HG03442 (cell line): ENCODE measurements around the gene HSPB9.

Experiments used
- ATAC-seq: cut with Tn5 transposase; IDR thresholded peaks from one replicate; pipeline ENCODE4 v1.9.1; 2021; ENCODE audit warnings: mild to moderate bottlenecking, moderate library complexity; ENCODE audit not compliant: unreplicated experiment

The HSPB9 gene

DNA sequence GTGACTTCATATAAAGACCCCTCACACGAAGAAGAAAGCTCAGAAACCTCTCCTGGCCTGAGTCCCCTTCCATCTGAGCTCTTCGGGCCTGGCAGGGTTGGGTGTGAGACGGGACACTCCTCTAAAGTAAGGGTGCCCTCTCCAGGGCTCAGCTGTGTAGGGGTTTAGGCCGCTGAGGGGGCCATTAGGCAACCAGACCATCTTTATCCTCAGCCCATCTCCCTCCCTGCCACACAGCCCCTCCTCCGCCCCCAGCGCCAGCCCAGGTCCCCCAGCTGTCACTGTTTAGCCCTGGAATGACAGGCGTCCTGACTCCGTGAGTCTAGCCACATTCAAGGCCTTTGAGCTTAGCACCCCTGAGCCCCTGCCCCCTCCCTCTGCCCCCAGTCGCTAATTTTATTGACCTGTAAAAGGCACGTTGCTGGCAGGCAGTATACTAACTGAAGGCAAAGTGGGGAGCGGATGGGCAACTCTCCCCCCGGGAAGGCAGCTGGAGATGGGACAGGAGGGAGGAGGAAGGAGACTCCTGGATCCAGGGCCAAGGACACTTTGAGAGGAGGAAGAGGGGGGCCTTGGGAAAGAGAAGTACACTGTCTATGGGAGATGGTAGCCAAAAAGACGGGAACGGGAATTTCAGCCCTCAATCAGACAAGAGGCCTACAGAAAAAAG lies 23.7 kb upstream of the HSPB9 start:
- ATAC-seq: no peak

DNA sequence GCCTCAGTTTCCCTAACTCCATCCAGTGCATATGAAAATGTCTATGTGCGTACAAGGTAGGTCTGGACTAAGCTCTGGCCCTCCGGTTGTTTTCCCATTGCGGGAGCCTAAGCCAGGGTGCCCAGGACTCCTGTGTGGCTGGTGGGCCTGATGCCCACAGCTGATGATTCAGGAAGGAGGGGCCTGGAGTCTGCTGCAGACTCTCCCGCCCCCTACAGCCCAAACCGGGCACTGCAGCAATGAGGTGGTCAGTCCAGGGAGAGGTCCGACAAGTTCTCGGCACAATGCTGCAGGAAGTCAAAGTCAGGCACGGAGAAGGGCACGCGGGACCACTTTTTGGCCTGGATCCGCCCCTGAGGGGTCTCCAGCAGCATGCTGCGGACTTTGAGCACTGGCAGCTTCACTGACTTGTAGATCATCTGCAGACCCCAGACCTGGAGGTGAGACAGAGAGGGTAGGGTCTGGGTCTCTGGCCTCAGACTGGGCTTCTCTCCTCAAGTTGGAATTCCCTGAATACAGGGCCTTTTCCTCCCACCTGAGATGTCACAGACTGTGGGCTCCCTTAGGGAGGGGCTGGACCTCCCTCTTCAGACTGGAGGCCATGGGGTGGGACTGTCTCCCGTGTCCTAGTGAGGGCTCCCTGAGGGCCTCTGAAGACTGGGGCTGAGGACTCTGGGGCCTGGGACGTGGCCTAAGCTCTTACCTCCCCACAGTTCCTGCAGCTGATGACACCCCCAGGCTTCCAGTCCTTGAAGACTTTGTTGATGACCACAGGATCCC lies 20.9 kb upstream of the HSPB9 start:
- no peak for ATAC-seq

DNA sequence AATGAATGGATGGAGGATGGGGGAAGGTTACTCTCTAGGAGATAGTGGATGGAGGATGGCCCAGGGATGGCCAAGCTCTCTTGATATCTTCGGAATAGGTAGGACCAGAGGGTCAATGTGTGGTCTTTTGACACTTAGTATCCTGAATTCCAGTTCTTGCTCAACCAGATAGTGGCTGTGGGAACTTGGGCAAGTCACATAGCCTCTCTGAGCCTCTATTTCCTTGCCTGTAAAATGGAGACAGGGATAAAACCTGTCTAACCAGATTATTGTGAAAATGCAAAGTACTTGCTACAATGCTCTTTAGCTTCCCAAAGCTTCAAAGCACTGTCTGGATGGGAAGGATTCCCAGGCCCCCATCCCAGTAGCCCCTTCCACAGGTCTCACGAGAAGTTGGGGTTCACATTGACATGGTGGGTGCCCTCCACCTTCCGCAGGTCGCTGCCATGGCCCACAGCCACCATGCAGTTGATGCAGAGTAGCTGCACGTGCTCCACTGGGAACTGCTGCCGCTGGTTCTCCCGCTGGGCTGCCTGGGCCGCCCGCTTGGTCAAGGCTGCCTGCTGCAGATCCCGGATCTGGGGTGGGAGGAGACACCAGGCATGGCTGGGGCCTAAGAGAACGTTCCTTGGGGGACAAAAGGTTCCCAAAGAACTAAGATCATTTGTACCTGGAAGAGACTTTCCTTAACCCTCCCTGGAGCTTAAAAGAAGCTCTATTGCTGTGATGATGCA lies 19.2 kb upstream of the HSPB9 start:
- no peak for ATAC-seq

DNA sequence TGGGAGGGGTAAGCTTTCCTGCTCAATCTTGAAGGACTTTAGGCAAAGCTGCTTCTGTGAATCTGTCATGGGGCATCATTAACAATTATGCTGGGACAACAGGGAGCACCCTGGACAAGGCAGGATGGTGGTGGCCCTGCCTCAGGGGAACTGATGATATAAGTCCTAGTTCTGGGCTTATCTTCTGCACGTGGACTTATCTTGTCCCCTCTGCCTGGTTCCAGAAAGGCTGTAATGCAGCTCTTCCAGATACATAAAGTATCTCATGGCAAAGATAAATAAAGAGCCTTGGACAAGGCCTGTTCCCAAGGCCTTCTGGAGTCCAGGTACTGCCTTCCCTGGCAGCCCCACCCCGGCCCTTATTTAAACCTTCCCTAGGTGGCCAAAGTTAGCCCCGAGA lies 18.3 kb upstream of the HSPB9 start:
- no peak for ATAC-seq

DNA sequence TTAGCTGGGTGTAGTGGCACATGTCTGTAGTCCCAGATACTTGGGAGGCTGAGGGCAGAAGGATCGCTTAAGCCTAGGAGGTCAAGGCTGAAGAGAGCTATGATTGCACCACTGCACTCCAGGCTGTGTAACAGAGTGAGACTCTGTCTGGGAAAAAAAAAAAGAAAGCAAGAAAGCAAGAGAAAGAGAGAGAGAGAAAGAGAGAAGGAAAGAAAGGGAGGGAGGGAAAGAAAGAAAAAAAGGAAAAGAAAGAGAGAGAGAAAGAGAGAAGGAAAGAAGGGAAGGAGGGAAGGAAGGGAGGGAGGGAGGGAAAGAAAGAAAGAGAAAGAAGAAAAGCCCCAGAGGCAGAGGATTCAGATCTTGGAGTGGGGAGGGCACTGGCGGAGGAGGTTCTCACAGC lies 16.6 kb upstream of the HSPB9 start:
- ATAC-seq: no peak

DNA sequence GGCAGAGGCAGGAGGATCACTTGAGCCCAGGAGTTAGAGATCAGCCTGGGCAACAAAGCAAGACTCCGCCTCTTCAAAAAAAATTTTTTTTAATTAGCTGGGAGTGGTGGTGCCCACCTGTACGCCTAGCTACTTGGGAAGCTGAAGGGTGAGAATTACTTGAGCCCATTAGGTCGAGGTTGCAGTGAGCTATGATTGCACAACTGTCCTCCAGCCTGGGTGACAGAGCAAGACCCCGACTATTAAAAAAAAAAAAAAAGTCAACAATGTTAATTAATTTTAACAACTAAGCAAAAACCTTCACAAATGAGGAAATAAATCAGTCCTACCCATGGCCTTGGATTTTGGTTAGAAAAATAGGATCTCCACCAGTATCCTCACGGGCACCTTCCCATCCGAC lies 15.5 kb upstream of the HSPB9 start:
- ATAC-seq: no peak

DNA sequence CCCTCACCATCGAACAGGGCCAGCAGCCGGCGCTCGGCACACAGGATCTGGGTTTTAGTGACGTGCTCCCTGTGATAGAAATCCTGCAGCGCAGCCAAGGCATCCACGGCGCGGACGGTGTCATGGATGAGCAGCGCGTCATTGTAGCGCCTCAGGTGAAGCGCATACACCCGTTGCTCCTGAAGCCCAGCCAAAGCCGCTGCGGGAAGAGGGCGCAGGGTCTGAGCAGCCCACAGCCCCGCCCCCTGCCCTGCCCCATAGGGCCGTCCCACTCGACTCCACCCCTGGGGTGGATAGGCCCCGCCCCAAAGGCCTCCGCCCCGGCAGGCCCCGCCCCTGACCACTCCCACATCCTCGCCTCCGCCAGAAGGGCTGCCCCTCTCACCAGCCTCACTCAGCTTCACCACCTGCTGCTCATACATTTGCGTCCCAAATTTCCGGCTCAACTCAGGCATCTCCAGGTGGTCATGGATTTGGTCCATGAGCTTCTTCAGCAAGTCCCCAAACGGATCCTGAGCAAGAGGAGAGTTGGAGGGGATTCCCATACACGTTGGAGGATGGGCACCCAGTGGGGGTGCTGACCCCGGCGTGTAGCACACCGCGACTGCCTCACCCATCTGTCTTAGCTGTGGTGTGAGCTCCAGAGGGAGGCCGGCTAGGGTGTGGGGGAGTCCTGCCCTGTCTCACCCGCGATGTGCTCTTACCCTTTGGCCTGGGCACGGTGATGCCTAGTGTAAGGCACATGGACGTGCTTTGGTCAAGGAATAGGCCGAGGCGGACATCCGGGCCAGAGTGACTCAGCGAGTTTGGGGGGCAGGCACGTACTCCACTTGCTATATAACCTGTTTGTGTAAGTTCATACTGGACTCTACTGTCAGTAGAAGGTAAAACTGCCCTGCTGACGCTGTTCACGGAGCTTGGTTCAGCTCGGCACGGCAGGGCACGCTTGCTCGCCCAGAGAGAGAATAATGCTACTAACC lies 14.7 kb upstream of the HSPB9 start:
- ATAC-seq: peak; percentile 66

DNA sequence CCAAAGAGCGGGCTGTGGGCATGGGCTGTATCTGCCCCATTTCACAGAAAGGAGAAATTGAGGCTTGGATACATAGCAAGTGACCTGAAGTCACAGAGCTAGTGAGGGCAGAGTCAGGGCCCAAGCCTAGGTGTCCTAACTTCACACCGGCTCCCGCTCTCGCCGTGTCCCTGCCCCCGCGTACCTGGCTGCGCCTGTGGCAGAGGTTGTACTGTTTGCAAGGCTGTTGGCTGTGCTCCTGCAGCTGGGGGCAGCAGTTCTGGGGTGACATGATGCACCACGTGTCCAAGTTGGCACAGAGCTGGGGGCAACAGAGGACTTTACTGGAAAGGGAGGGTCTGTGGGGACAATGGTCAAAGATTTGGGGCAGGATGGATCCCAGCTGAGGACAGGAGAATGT lies 13.5 kb upstream of the HSPB9 start:
- no peak for ATAC-seq

DNA sequence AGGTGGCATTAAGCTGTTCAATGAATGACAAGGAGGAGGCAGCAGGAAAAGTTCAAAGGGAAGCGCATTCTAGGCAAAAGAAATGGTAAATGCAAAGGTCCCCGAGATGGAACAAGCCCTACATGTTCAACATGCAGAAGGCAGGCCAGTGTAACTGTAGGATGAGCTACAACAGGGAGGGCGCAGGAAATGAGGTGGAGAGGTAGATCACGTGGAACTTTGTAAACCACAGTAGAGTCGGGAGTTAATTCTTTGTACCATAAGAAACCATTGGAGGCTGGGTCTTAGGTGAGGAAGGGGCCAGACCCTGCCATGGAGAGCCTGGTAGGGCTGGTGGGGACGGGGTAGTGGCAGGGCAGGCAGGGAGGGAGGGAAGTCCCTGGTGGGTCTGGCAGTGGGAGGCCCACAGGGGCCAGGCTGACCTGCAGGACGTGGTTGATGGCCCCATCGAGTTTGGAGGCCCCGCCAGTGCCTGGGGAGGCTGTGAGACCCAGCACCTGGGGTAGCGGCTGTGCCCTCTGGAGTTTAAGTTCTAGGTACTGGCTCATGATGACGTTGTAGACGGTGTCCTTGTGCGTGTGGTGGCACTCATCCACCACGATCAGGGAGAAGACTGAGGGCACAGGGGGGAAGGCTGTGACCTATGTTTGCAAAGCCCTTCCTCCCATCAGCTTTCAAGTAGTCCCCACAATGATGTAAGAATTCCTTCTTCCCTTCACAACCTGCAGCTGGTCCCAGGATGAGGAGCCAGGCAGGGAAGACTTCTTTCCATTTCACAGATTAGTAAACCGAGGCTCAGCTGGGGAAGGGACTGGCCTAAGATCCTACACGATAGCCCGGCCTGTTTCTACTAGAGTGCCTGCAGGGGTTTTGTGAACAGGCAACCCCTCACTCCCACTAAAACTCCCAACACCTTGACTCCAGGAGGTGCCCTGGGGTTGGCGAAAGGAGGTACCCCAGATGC lies 12.0 kb upstream of the HSPB9 start:
- no peak for ATAC-seq

DNA sequence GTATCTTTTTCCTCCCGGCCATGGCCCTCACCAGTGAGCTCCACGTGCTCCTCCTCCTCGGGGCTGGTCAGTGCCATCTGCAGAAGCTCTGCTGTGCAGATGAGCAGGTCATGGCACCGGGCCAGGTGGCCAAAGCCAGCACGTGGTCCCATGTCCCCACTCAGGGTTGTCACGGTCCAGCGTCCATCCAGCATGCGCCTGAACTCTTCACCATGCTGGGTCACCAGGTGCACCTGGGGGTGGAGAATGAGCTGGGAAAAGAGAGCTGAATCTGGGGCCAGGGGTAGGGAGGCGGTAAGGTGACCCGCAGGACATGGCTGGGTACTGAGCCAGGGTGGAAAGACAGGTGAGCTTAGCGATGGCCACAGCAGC lies 11.4 kb upstream of the HSPB9 start:
- ATAC-seq: no peak

DNA sequence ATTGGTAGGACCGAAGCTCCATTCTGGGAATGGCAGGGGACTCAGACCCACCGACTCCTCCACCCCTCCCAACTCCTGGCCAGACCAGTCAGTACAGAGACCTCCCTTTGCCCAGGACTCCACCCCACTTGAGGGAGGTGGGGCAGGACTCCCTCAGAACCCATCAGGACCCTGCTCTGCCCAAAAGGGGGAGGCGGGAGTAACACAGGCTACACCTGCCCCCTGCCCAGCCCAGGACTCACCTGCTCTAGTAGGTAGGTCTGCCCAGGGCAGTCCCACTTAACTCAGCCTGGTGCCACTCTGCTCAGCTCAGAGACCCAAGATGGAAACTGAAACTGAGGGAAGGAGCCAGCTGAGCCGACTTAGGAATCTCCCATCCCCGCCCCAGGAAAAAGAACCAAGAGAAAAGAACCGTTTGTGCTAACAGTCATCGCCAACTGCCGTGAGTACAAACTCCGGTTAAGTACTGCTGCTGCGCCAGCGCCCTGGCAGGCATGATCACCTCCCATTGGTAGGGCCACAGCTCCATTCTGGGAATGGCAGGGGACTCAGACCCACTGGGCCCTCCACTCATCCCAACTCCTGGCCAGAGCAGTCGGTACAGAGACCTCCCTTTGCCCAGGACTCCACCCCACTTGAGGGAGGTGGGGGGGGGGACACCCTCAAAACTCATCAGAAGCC lies 10.6 kb upstream of the HSPB9 start:
- ATAC-seq: no peak

DNA sequence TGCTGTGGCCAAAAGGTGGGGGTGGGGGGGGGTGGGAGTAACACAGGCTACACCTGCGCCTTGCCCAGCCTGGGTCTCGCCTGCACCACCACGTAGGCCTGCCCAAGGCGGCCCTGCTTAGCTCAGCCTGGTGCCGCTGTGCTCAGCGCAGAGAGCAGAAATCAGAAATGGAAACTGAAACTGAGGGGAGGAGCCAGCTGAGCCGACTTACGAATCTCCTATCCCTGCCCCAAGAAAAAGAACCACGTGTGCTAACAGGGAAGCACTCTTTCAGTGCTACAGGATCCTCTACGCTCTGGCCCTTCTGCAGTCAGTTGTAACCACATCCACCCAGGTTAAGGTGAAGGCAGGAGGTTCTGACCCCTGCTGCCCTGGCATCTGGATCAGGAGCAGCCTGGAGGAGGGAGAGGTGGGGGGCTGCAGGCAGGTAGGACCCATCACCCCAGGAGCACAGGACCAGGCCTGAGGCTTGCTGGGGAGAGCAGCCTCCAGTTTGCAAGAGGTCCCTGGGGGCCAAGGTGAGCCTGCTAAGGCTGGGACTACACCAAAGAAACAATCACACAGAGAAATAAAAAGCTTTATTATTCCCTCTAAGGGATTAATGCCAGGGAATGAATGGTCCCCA lies 9.9 kb upstream of the HSPB9 start, which contains the start of gene DHX58:
Gene DHX58, minus strand, starts transcription at position 163 of the 625 bp plus-strand sequence. CDS start 822 bp downstream, outside the sequence.
- peak; percentile 65 for ATAC-seq

DNA sequence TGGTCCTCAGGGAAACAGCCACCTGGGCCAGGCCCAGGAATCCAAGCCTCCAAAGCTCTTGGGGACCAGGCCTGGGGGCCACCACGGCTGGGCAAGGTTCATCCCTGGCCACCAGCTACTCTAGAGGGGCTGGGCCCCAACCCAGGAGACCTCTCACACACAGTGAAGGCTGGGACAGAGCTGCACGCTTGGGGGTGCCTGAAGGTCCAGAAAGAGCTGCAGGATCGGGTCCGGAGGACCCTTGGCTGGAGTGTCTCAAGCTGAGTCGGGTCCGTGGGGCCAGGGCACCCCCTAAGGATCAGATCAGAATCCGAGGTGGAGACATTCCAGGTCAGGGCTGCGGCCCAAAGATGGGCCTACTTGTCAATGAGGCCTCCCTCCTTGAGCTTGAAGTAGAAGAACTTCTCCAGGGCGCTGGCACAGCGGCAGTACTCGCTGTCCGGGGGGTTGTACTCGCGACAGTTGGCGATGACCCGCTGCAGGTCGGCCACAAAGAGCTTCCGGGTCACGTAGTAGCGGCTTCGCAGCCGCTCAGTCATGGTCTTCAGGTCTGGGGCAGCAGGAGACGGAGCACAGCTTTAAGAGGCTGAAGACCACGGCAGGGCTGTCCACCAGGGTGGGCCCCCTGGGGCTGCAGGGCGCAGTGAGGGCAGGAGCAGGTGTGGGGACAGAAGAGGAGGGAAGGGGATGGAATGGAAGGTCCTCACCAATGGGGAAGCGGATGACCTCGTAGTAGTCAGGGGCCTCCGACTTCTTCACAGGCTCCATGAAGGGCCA lies 9.1 kb upstream of the HSPB9 start:
- no peak for ATAC-seq

DNA sequence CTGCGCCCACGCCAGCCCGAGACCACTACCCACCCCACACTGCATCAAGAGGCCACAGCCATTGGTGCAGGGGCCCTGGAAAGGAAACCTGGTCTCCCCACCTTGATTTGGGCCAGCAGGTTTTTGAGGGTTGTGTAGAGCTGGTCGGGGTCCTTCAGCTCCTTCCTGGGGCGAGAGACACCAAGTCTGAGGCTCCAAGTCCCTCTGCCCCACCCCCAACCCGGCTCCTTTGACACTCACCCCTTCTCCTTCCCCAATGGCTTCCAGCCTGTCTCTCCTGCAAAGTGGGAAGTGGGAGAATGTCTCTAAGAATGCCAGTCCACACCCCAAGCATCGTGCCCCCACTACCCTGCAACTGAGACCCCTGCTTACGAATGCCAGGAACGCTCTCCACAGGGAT lies 8.5 kb upstream of the HSPB9 start:
- ATAC-seq: no peak

DNA sequence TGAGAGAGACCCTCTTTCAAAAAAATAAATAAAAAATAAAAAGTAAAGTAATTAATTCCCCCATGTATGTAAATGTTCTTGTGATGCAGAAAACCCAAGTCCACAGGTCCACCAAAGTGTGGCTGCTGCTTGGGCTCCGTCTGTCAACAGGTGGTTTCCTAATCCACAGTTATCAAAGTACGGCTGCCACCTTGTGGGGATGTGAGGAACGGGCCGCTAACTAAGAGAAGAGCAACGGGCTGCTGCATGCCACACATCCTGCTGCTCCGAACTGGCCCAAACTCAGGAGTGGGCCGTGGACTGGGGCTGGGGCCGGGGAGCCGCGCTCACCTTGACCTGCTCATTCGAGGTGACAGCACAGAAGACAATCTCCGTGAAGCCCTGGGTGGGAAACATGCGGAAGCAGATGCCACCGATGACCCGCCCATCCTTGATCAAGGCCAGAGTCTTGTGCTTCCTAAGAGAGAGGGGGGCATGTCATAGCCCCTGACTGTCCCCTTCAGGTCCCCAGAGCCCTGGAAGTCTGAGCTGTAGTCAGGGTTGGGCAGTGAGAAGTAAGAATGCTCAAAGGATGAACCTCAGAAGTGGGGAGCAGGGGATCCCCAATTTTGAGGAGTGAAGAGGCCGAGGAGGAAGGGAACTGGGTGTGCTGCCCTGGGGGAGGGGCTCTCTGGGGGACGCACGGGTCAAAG lies 5.8 kb upstream of the HSPB9 start:
- no peak for ATAC-seq

DNA sequence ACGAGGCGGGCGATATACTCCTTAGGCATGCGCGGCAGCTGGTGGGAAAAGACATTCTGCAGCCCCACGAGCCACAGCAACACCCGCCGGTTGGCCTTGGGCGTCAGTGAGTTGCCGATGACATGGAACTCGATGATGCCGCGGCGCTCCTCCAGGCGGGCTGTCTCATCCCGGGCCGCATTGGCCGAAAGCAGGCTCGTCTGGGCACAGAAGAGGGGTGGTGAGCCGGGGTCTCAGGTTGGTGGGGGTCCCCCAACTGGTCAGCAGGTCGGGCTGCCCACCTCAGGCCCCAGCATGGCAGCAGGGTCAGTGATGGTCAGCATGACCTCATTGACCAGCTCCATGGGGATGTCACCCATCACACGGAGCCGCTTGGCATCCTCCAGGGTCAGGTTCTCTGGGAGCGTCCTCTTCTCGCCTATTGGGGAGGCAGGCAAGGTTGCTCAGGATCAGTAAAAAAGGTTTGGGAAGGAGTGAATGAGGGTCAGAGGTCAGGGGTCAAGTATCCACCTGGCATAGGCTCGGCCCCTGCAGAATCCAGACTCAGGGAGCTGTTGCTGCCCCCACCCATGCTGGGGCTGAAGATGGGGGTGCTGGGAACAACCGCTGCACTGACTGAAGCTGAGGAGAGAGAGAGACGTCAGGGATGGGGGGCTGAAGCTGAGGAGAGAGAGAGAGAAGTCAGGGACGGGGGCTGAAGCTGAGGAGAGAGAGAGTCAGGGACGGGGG lies 5.0 kb upstream of the HSPB9 start:
- ATAC-seq: no peak

DNA sequence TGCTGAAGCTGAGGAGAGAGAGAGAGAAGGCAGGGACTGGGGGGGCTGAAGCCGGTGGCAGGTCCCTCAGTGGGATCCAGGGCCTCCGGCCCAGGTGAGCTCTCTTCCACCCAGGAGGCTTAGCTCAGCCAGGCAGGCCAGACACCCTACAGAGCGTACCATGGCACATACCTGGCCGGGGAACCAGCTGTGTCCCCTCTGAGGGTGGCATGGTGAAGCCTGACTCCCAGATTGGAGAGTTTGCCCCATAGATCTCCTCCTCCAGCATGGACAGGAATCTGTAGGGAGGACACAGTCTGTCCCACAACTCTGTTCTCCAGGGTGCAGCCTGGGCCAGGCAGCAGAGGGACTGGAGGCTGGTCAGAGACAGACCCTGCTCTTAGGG lies 4.5 kb upstream of the HSPB9 start:
- no peak for ATAC-seq
